Body of pancreas (tissue), 4 donors: ENCODE data around the gene CTF1.

Source experiments
- POLR2A ChIP-seq, 3 donors: fragments of 450-650 bp; IDR thresholded peaks; one replicate each; pipeline ENCODE4 v1.6.1; 2016; ENCODE audit warnings: antibody characterized with exemption in 3 of 3, mild to moderate bottlenecking in 2 of 3
- TF ChIP-seq, protein P1 (sequence below), 7 experiments: fragments of 450-650 bp in 4 of 7; fragments of 200-600 bp in 3 of 7; sonication (generic) in 3 of 7; IDR thresholded peaks; one replicate each; pipeline ENCODE4 v1.5.1; 2016 to 2019; ENCODE audit warnings: antibody characterized with exemption in 7 of 7

DNA sequence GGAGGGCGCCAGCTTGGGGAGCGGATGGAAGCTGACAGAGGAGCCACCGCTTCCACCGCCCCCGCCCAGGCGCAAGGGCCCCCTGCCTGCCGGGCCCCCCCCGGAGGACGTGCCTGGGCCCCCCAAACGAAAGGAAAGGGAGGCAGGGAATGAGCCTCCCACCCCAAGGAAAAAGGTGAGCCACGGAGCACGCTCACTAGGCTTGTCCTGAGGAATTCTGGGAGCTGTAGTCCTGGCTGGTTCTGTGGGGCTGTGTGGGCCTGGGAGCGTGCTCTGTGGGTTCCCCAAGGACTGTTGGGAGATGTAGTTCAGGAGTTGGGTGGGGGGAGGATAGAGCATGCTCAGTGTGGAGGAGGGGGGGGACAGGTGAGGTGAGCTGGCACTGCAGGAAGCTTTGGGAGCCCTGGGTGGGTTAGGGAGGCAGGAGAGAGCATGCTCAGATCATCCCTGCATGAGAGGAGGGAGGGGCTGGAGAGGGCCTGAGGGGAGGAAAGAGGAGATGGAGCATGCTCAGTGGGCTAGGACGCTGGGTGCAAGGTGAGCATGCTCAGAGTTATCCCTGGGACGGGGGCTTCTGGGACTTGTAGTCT lies 31.5 kb downstream of the CTF1 start:
- TF ChIP-seq, protein P1, sequence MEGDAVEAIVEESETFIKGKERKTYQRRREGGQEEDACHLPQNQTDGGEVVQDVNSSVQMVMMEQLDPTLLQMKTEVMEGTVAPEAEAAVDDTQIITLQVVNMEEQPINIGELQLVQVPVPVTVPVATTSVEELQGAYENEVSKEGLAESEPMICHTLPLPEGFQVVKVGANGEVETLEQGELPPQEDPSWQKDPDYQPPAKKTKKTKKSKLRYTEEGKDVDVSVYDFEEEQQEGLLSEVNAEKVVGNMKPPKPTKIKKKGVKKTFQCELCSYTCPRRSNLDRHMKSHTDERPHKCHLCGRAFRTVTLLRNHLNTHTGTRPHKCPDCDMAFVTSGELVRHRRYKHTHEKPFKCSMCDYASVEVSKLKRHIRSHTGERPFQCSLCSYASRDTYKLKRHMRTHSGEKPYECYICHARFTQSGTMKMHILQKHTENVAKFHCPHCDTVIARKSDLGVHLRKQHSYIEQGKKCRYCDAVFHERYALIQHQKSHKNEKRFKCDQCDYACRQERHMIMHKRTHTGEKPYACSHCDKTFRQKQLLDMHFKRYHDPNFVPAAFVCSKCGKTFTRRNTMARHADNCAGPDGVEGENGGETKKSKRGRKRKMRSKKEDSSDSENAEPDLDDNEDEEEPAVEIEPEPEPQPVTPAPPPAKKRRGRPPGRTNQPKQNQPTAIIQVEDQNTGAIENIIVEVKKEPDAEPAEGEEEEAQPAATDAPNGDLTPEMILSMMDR (IDR thresholded peaks at IDR 0.05): no peak
- TF ChIP-seq POLR2A (IDR thresholded peaks at IDR 0.05): no peak
